ENCODE measurements around the gene CDHR2.
"Not testable (repeated sequence)": the region's sequence is repeated elsewhere in the genome, so short reads cannot be mapped to it uniquely, and the experiment has no call there.

Gene CDHR2

DNA sequence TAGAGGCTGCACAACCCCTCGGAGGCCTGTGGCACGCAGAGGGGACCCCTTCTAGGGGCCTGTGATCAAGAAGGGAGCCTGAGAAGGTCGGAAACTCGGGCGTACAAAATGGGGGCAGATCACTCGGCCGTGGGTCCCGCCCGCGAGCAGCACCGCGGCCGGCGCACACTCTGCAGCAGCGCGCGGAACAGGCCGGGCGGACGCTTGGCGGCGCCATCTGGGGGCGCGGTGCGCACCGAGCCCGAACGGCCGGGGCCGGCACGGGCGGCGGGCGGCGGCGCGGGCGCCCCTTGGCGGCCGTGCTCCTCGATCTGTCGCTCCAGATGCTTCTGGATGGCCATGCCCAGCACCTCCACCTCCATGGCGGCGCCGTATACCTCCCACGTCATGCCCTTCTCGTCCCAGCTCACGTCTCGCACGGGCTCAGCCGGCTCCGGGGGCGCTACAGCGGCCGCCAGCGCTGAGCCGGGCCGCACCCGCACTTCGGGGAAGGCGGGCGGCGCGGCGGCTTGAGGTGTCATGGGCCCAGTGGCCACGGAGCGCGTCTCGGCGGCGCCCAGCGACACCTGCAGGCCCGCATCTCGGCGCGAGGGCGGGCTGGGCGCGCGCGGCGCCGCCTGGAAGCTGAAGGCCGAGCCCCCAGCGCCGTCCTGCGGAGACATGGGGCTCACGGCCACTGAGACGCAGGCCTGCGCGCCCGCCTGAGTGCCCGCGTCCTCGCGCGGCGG lies 47.7 kb downstream of the CDHR2 start:
- H3K4me3 ChIP-seq (ENCODE audit: low read depth, low read length): no peak overlapping the region
- no peak for DNase-seq

DNA sequence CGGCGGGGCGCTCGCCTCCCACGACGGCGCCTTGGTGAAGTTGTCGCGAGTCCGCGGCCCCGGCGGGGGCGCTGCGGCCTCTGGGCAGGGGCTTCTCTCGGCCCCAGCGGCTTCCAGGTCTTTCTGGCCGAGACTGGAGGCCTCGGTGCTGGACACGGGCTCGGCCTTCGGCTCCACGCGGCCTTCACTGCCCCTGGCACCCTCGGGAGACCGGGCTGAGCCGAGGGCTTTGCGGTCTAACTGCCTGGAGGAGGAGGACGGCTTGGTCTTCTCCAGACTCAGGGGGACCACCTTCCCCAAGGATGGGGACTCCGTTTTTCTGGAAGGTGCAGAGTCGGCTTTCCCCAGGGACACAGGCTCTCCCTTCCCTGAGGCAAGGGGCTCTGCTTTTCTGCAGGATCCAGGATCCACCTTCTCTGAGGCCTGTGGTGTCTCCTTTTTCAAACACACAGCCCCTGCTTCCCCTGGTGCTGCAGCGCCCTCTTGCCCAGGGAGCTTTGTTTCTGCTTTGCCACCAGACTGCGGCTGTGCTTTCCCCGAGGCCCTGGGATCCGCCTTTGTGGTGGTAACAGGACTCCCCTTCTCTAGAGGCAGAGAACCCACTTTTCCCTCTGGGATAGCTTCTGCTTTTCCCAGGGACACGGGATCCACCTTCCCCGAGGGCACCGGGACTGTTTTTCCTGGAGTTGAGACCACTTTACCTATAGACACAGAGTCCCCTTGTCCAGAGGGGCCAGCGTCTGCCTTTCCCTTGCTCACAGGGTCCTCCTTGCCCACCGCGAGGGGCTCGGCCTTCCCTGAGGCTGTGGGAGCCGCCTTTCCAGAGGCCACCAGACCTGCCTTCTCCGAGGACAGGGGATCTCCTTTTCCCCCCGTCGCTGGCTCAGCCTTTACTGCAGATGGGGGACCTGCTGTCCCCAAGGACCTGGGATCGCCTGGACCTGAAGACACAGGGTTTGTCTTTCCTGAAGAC lies 48.6 kb downstream of the CDHR2 start:
- H3K27ac ChIP-seq: no peak overlapping the region
- TF ChIP-seq, protein P1, sequence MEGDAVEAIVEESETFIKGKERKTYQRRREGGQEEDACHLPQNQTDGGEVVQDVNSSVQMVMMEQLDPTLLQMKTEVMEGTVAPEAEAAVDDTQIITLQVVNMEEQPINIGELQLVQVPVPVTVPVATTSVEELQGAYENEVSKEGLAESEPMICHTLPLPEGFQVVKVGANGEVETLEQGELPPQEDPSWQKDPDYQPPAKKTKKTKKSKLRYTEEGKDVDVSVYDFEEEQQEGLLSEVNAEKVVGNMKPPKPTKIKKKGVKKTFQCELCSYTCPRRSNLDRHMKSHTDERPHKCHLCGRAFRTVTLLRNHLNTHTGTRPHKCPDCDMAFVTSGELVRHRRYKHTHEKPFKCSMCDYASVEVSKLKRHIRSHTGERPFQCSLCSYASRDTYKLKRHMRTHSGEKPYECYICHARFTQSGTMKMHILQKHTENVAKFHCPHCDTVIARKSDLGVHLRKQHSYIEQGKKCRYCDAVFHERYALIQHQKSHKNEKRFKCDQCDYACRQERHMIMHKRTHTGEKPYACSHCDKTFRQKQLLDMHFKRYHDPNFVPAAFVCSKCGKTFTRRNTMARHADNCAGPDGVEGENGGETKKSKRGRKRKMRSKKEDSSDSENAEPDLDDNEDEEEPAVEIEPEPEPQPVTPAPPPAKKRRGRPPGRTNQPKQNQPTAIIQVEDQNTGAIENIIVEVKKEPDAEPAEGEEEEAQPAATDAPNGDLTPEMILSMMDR (IDR thresholded peaks at IDR 0.05; ENCODE audit: low read depth, low read length): no peak
- no peaks in the 10 kb centered on the region for H3K9me3 ChIP-seq (ENCODE audit: severe bottlenecking)
- H3K4me3 ChIP-seq (ENCODE audit: low read depth, low read length): no peak overlapping the region
- no peaks in the 10 kb centered on the region for H3K27me3 ChIP-seq (ENCODE audit: insufficient read depth, low read depth, severe bottlenecking)
- no peak for DNase-seq
- peaks cover 62% of the 10 kb centered on the region for H3K36me3 ChIP-seq

More for the DNA sequence above, 47.7 kb downstream of the CDHR2 start:
- Histone ChIP-seq H3K36me3 (peaks cover 62% of the 10 kb centered on the region), H3K9me3 (ENCODE audit: severe bottlenecking) (no peaks in the 10 kb centered on the region), H3K27me3 (ENCODE audit: insufficient read depth, low read depth, severe bottlenecking) (no peaks in the 10 kb centered on the region), H3K27ac (no peak overlapping the region)
- TF ChIP-seq, protein P1 (IDR thresholded peaks at IDR 0.05; ENCODE audit: low read depth, low read length): no peak

DNA sequence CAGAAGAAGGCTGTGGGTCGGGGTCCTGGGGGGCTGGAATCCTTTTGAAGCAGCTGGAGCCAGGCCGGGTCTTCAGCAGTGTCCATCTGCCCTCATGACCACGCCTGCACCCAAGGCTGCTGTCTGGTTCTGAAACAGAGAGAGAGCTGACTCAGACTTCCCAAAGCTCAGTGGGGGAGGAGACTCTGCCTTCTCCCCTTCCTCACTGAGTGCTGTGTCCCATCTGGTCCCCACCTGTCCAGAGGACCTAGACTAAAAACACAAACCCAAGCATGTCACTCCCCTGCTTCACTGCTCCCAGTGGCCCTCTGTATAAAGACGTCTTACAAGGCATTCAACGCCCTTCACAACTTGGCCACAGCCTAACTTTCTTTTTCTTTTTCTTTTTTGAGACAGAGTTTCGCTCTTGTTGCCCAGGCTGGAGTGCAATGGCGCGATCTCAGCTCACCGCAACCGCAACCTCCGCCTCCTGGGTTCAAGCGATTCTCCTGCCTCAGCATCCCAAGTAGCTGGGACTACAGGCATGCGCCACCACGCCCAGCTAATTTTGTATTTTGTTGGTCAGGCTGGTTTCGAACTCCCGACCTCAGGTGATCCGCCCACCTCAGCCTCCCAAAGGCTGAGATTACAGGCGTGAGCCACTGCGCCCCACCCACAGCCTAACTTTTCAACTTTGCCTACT lies 50.7 kb downstream of the CDHR2 start:
- not testable (repeated sequence) for DNase-seq; H3K27me3 ChIP-seq (ENCODE audit: insufficient read depth, low read depth, severe bottlenecking); H3K4me3 ChIP-seq (ENCODE audit: low read depth, low read length); H3K27ac ChIP-seq; H3K9me3 ChIP-seq (ENCODE audit: severe bottlenecking)
- H3K36me3 ChIP-seq: peaks cover 66% of the 10 kb centered on the region

DNA sequence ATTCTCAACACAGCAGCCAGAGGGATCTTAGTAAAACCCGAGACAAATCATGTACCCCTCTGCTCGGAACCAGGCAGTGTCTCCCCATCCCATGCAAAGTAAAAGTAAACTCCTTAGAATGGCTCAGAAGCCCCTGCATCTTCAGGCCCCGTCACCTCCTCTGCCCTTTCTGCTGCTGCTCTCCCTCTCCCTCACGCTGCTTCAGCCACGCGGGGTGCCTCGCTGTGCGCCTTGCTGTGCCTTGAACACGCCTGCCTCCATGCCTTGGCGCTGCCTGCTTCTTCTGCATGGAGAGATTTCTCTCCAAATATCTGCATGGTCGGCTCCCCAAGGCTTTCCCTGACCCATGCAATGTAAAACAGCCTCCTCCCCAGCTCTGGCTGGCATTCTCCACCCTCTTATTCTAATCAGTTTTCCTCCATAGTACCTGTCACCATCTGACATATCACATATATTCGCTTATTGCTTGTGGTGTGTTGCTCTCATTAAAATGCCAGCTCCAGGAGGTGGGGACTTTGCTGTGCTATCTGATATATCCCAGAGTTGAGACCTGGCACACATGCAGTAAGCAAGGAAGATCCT lies 52.9 kb downstream of the CDHR2 start:
- DNase-seq: peak; percentile 50
- TF ChIP-seq, protein P1 (IDR thresholded peaks at IDR 0.05; ENCODE audit: low read depth, low read length): no peak
- Histone ChIP-seq H3K27me3 (ENCODE audit: insufficient read depth, low read depth, severe bottlenecking) (no peaks in the 10 kb centered on the region), H3K4me3 (ENCODE audit: low read depth, low read length) (no peak overlapping the region), H3K9me3 (ENCODE audit: severe bottlenecking) (no peaks in the 10 kb centered on the region), H3K36me3 (peaks cover 69% of the 10 kb centered on the region), H3K27ac (peak overlapping the region; percentile 70)

DNA sequence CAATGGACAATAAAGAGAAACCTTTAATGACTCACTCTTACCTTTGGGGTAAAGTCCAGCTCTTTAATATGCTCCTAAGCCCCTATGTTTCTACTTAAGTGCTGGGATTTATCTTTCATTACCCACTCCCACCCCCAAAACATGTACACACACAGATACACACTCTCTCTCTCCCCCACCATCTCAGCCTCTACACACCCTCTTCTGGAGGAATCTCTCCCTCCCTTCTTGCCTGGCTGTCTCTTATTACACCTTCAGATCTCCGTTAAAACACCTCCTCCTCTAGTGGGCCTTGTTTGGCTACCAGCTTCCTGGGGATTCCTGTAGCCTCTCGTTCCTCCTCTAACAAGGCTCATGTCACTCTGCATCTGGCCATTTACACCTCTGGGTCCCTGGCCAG lies 53.9 kb downstream of the CDHR2 start:
- Histone ChIP-seq H3K4me3 (ENCODE audit: low read depth, low read length) (no peak overlapping the region), H3K27me3 (ENCODE audit: insufficient read depth, low read depth, severe bottlenecking) (no peaks in the 10 kb centered on the region), H3K36me3 (peaks cover 70% of the 10 kb centered on the region), H3K27ac (no peak overlapping the region), H3K9me3 (ENCODE audit: severe bottlenecking) (no peaks in the 10 kb centered on the region)
- no peak for DNase-seq
- TF ChIP-seq, protein P1 (IDR thresholded peaks at IDR 0.05; ENCODE audit: low read depth, low read length): no peak

All from WERI-Rb-1 (cell line).